ENCODE measurements around the gene GRIN2A.

Gene GRIN2A

GRCh38 chr16:9741776-9742175 is 440.5 kb downstream of the GRIN2A start:
- no peaks in the 10 kb centered on the region for H3K36me3 ChIP-seq (ENCODE audit: control insufficient read depth in 1 of 2, insufficient read depth in 2 of 2, low read length in 2 of 2)
- H3K9me3 ChIP-seq (ENCODE audit: control insufficient read depth in 1 of 2, low read length in 2 of 2): no peaks in the 10 kb centered on the region
- no peaks in the 10 kb centered on the region for H3K4me1 ChIP-seq (ENCODE audit: control insufficient read depth in 1 of 2, insufficient read depth in 2 of 2, low read length in 2 of 2)
- H3K27ac ChIP-seq (ENCODE audit: low read length): no peak overlapping the region
- no peak overlapping the region for H3K4me3 ChIP-seq (ENCODE audit: low read depth in 1 of 2, low read length in 2 of 2)
- no peaks in the 10 kb centered on the region for H3K27me3 ChIP-seq (ENCODE audit: low read depth, low read length)

- H3K4me1 ChIP-seq (ENCODE audit: control insufficient read depth in 1 of 2, insufficient read depth in 2 of 2, low read length in 2 of 2): no peaks in the 10 kb centered on the region
- no peaks in the 10 kb centered on the region for H3K9me3 ChIP-seq (ENCODE audit: control insufficient read depth in 1 of 2, low read length in 2 of 2)
- no peak overlapping the region for H3K4me3 ChIP-seq (ENCODE audit: low read depth in 1 of 2, low read length in 2 of 2)
- H3K27me3 ChIP-seq (ENCODE audit: low read depth, low read length): no peaks in the 10 kb centered on the region
- no peaks in the 10 kb centered on the region for H3K36me3 ChIP-seq (ENCODE audit: control insufficient read depth in 1 of 2, insufficient read depth in 2 of 2, low read length in 2 of 2)
- no peak overlapping the region for H3K27ac ChIP-seq (ENCODE audit: low read length)
These were observed 442.9 kb downstream of the GRIN2A start for GRCh38 chr16:9739301-9739700.

DNA sequence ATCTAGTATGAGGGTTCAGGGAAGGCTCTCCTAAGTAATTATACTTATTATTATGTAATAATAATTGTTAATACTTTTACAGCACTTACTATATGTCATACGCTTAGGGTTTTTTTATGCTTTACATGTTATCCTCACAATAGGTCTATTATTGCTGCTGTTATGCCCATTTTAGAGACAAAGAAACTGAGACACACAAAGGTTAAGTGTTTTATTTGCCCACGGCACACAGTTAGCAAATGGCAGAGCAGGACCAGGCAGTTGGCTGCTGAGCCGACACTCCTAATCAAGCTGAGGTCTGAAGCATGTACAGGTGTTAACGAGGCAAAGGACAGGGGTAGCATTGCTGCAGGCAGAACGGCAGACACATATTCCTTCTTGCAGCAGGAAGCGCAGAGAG is 443.5 kb downstream of the GRIN2A start:
- H3K4me1 ChIP-seq (ENCODE audit: control insufficient read depth in 1 of 2, insufficient read depth in 2 of 2, low read length in 2 of 2): no peaks in the 10 kb centered on the region
- H3K36me3 ChIP-seq (ENCODE audit: control insufficient read depth in 1 of 2, insufficient read depth in 2 of 2, low read length in 2 of 2): no peaks in the 10 kb centered on the region
- no peak overlapping the region for H3K27ac ChIP-seq (ENCODE audit: low read length)
- H3K27me3 ChIP-seq (ENCODE audit: low read depth, low read length): no peaks in the 10 kb centered on the region
- H3K9me3 ChIP-seq (ENCODE audit: control insufficient read depth in 1 of 2, low read length in 2 of 2): no peaks in the 10 kb centered on the region
- H3K4me3 ChIP-seq (ENCODE audit: low read depth in 1 of 2, low read length in 2 of 2): no peak overlapping the region

GRCh38 chr16:9736547-9736946 is 445.7 kb downstream of the GRIN2A start:
- no peaks in the 10 kb centered on the region for H3K4me1 ChIP-seq (ENCODE audit: control insufficient read depth in 1 of 2, insufficient read depth in 2 of 2, low read length in 2 of 2)
- H3K9me3 ChIP-seq (ENCODE audit: control insufficient read depth in 1 of 2, low read length in 2 of 2): no peaks in the 10 kb centered on the region
- no peaks in the 10 kb centered on the region for H3K27me3 ChIP-seq (ENCODE audit: low read depth, low read length)
- no peak overlapping the region for H3K27ac ChIP-seq (ENCODE audit: low read length)
- no peaks in the 10 kb centered on the region for H3K36me3 ChIP-seq (ENCODE audit: control insufficient read depth in 1 of 2, insufficient read depth in 2 of 2, low read length in 2 of 2)
- no peak overlapping the region for H3K4me3 ChIP-seq (ENCODE audit: low read depth in 1 of 2, low read length in 2 of 2)

DNA sequence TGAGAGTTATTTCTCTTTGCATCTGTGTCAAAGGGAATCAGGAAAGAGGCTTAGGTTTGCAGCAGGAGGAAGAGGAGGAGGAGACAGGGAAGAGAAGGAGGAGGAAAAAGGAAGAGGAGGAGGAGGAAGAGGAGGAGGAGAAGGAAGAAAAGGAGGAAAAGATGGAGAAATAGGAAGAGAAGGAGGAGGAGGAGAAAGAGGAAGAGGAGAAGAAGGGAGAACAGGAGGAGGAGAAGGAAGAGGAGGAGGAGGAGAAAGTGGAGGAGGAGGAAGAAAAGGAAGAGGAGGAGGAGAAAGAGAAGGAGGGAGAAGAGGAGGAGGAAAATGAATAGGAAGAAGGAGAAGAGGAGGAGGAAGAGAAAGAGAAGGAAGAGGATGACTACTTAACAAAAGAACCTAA is 459.1 kb downstream of the GRIN2A start:
- H3K9me3 ChIP-seq (ENCODE audit: control insufficient read depth in 1 of 2, low read length in 2 of 2): no peaks in the 10 kb centered on the region
- H3K4me3 ChIP-seq (ENCODE audit: low read depth in 1 of 2, low read length in 2 of 2): no peak overlapping the region

GRCh38 chr16:9713907-9714306 is 468.3 kb downstream of the GRIN2A start:
- Histone ChIP-seq H3K36me3 (ENCODE audit: control insufficient read depth in 1 of 2, insufficient read depth in 2 of 2, low read length in 2 of 2) (no peaks in the 10 kb centered on the region), H3K4me3 (ENCODE audit: low read depth in 1 of 2, low read length in 2 of 2) (no peak overlapping the region), H3K27ac (ENCODE audit: low read length) (no peak overlapping the region), H3K27me3 (ENCODE audit: low read depth, low read length) (no peaks in the 10 kb centered on the region), H3K9me3 (ENCODE audit: control insufficient read depth in 1 of 2, low read length in 2 of 2) (no peaks in the 10 kb centered on the region), H3K4me1 (ENCODE audit: control insufficient read depth in 1 of 2, insufficient read depth in 2 of 2, low read length in 2 of 2) (no peaks in the 10 kb centered on the region)

More for the DNA sequence above, 459.1 kb downstream of the GRIN2A start:
- Histone ChIP-seq H3K27me3 (ENCODE audit: low read depth, low read length) (no peaks in the 10 kb centered on the region), H3K4me1 (ENCODE audit: control insufficient read depth in 1 of 2, insufficient read depth in 2 of 2, low read length in 2 of 2) (no peaks in the 10 kb centered on the region), H3K27ac (ENCODE audit: low read length) (no peak overlapping the region), H3K36me3 (ENCODE audit: control insufficient read depth in 1 of 2, insufficient read depth in 2 of 2, low read length in 2 of 2) (no peaks in the 10 kb centered on the region)

DNA sequence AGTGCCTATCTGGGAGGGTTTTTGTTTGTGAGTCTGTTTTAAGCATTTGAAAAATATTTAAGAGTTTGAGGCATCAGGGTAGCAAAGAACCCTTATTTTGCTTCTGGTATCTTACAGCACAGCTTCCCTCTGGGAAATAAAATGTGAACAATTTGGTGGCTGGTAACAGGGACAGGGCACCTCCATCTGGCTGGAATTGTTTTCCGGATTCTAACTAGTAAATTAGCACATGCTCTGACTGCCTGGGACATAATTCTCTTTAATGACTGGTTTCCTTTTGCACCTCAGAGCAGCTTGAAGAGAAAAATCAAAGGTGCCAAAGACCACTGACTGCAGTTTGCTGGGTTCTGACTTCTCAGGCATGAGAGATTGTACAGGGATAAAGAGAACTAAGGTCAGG is 469.1 kb downstream of the GRIN2A start:
- Histone ChIP-seq H3K9me3 (ENCODE audit: control insufficient read depth in 1 of 2, low read length in 2 of 2) (no peaks in the 10 kb centered on the region), H3K4me3 (ENCODE audit: low read depth in 1 of 2, low read length in 2 of 2) (no peak overlapping the region), H3K36me3 (ENCODE audit: control insufficient read depth in 1 of 2, insufficient read depth in 2 of 2, low read length in 2 of 2) (no peaks in the 10 kb centered on the region), H3K4me1 (ENCODE audit: control insufficient read depth in 1 of 2, insufficient read depth in 2 of 2, low read length in 2 of 2) (no peaks in the 10 kb centered on the region), H3K27ac (ENCODE audit: low read length) (no peak overlapping the region), H3K27me3 (ENCODE audit: low read depth, low read length) (no peaks in the 10 kb centered on the region)

- no peak overlapping the region for H3K4me3 ChIP-seq (ENCODE audit: low read depth in 1 of 2, low read length in 2 of 2)
- H3K4me1 ChIP-seq (ENCODE audit: control insufficient read depth in 1 of 2, insufficient read depth in 2 of 2, low read length in 2 of 2): no peaks in the 10 kb centered on the region
- H3K27ac ChIP-seq (ENCODE audit: low read length): no peak overlapping the region
- H3K9me3 ChIP-seq (ENCODE audit: control insufficient read depth in 1 of 2, low read length in 2 of 2): no peaks in the 10 kb centered on the region
- H3K27me3 ChIP-seq (ENCODE audit: low read depth, low read length): no peaks in the 10 kb centered on the region
- H3K36me3 ChIP-seq (ENCODE audit: control insufficient read depth in 1 of 2, insufficient read depth in 2 of 2, low read length in 2 of 2): no peaks in the 10 kb centered on the region
These were observed 473.1 kb downstream of the GRIN2A start for GRCh38 chr16:9708972-9709620.

GRCh38 chr16:9706217-9706836 is 475.9 kb downstream of the GRIN2A start:
- H3K27me3 ChIP-seq (ENCODE audit: low read depth, low read length): no peaks in the 10 kb centered on the region
- no peak overlapping the region for H3K4me3 ChIP-seq (ENCODE audit: low read depth in 1 of 2, low read length in 2 of 2)
- H3K27ac ChIP-seq (ENCODE audit: low read length): no peak overlapping the region
- H3K4me1 ChIP-seq (ENCODE audit: control insufficient read depth in 1 of 2, insufficient read depth in 2 of 2, low read length in 2 of 2): no peaks in the 10 kb centered on the region
- H3K36me3 ChIP-seq (ENCODE audit: control insufficient read depth in 1 of 2, insufficient read depth in 2 of 2, low read length in 2 of 2): no peaks in the 10 kb centered on the region
- no peaks in the 10 kb centered on the region for H3K9me3 ChIP-seq (ENCODE audit: control insufficient read depth in 1 of 2, low read length in 2 of 2)

DNA sequence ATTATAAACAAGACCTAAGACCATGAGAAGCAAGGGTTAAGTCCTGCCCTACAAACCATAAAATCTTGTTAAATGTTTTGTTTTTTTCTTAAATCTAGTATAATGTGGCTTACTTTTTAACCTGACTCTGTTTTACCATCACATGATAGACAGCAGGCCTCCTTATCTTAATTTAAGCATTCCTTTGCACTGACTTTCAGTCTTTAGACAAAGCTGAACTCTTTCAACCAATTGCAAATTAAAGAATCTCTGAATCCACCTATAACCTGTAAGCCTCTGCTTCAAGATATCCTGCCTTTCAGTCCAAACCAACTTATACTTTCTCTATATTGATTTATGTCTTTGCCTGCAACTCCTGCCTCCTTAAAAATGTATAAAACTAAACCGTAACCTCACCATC is 478.5 kb downstream of the GRIN2A start:
- no peaks in the 10 kb centered on the region for H3K4me1 ChIP-seq (ENCODE audit: control insufficient read depth in 1 of 2, insufficient read depth in 2 of 2, low read length in 2 of 2)
- no peaks in the 10 kb centered on the region for H3K27me3 ChIP-seq (ENCODE audit: low read depth, low read length)
- no peaks in the 10 kb centered on the region for H3K36me3 ChIP-seq (ENCODE audit: control insufficient read depth in 1 of 2, insufficient read depth in 2 of 2, low read length in 2 of 2)
- no peak overlapping the region for H3K4me3 ChIP-seq (ENCODE audit: low read depth in 1 of 2, low read length in 2 of 2)
- no peaks in the 10 kb centered on the region for H3K9me3 ChIP-seq (ENCODE audit: control insufficient read depth in 1 of 2, low read length in 2 of 2)
- H3K27ac ChIP-seq (ENCODE audit: low read length): no peak overlapping the region

All from muscle layer of duodenum (tissue), 2 donors.